K562 (cell line): ENCODE data around the gene NUTF2. TPM values are rescaled to one million over a fixed set of nuclear protein-coding genes. Genes with fewer than 3 reads are reported as not detected.

Source experiments
- ATAC-seq: fragments of 200-7000 bp; cut with Tn5 transposase; 3 replicates; pipeline ENCODE4 v1.9.1; 2020; ENCODE audit warnings: moderate library complexity
- BruUV-seq: library from RNA; stranded (reverse); fragments of 400-500 nt; replicated peaks from 2 replicates; lab custom pipeline; 2021; lab: Mats Ljungman, UMichigan
- CTCF ChIA-PET: fragments of 300-600 bp; formaldehyde crosslinking; extraction: SDS; loops from one replicate; lab custom pipeline; 2021; ENCODE audit warnings: low intra/inter-chr PET ratio; lab: Yijun Ruan, JAX
- POLR2A ChIA-PET: fragments of 300-600, 350-650 bp; sonication (Branson Sonifier 250); formaldehyde crosslinking; extraction: SDS; loops from one replicate; lab custom pipeline; 2021; ENCODE audit warnings: antibody characterized with exemption, inconsistent platforms; lab: Yijun Ruan, JAX
- DNase-seq, 4 experiments: peaks; one replicate each; pipeline versions ENCODE4 v3.0.0 to v3.0.0-alpha.2; 2011 to 2018; ENCODE audit warnings: low spot score in 3 of 4, mixed read lengths in 3 of 4; ENCODE audit errors: extremely low read depth in 1 of 4
- FAIRE-seq: peaks from 2 replicates; lab custom pipeline; 2011; peaks lifted over from hg19 to GRCh38; lab: Jason Lieb, UNC
- H2AFZ ChIP-seq: 2 replicates; pipeline ENCODE4 v1.6.0; 2011; ENCODE audit warnings: low read depth, low read length, control low read depth, inconsistent platforms
- H3K27ac ChIP-seq: fragments of 200-600 bp; 3 replicates; pipeline ENCODE4 v1.8.0; 2011; ENCODE audit warnings: low read depth, mild to moderate bottlenecking, control low read depth, inconsistent platforms, low read length, moderate library complexity, mixed read lengths; ENCODE audit errors: extremely low read depth
- H3K27me3 ChIP-seq, 2 experiments: fragments of 300-600 bp in 1 of 2; 2 replicates in 1 of 2; 3 replicates in 1 of 2; pipeline versions ENCODE4 v1.6.0 to v1.8.0; 2011; ENCODE audit warnings: inconsistent platforms in 2 of 2, low read length in 2 of 2, mild to moderate bottlenecking in 1 of 2, mixed read lengths in 1 of 2, moderate library complexity in 1 of 2; ENCODE audit not compliant: control insufficient read depth in 2 of 2, insufficient read depth in 2 of 2
- H3K36me3 ChIP-seq: fragments of 300-600 bp; 3 replicates; pipeline ENCODE4 v1.8.0; 2011; ENCODE audit warnings: mild to moderate bottlenecking, low read length, inconsistent platforms; ENCODE audit not compliant: control insufficient read depth, insufficient read depth
- H3K4me1 ChIP-seq, 2 experiments: fragments of 200-600 bp in 1 of 2; replicated peaks in 1 of 2; 2 replicates in 1 of 2; 3 replicates in 1 of 2; pipeline versions ENCODE4 v1.5.1 to v1.8.0; 2011; ENCODE audit warnings: inconsistent platforms in 2 of 2, low read length in 2 of 2, mild to moderate bottlenecking in 1 of 2, mixed read lengths in 1 of 2, moderate library complexity in 1 of 2; ENCODE audit not compliant: control insufficient read depth in 2 of 2, insufficient read depth in 2 of 2
- H3K4me2 ChIP-seq: 2 replicates; pipeline ENCODE4 v1.6.1; 2011; ENCODE audit warnings: low read length, control low read depth, inconsistent platforms, mixed read lengths; ENCODE audit not compliant: insufficient read depth
- H3K4me3 ChIP-seq: fragments of 200-600 bp; sonication (generic), shearing (Covaris generic); 2 replicates; pipeline ENCODE4 v1.5.1; 2016; ENCODE audit warnings: control low read depth, inconsistent platforms
- H3K79me2 ChIP-seq: fragments of 200-600 bp; 3 replicates; pipeline ENCODE4 v1.8.0; 2011; ENCODE audit warnings: low read length, inconsistent platforms; ENCODE audit not compliant: control insufficient read depth, insufficient read depth
- H3K9ac ChIP-seq, 2 experiments: 2 replicates each; pipeline versions ENCODE4 v1.6.0 to v1.6.1; 2011; ENCODE audit warnings: low read depth in 2 of 2, low read length in 2 of 2, control low read depth in 1 of 2, inconsistent platforms in 1 of 2, mild to moderate bottlenecking in 1 of 2, mixed read lengths in 1 of 2; ENCODE audit not compliant: insufficient read depth in 1 of 2
- H3K9me1 ChIP-seq: one replicate; pipeline ENCODE4 v1.6.0; 2011; ENCODE audit warnings: inconsistent platforms, mild to moderate bottlenecking, low read length, moderate library complexity; ENCODE audit not compliant: control insufficient read depth, insufficient read depth
- H3K9me3 ChIP-seq: replicated peaks from 2 replicates; pipeline ENCODE4 v1.5.1; 2011; ENCODE audit warnings: low read depth, low read length, inconsistent platforms; ENCODE audit not compliant: control insufficient read depth, insufficient read depth
- H4K20me1 ChIP-seq: replicated peaks from 2 replicates; pipeline ENCODE4 v1.6.1; 2011; ENCODE audit warnings: low read length, inconsistent platforms, mixed read lengths; ENCODE audit not compliant: control insufficient read depth, insufficient read depth
- NBN ChIP-seq: fragments of 450-650 bp; IDR thresholded peaks from 2 replicates; pipeline ENCODE4 v1.6.1; 2016; ENCODE audit warnings: low read depth, mild to moderate bottlenecking
- NCOA4 ChIP-seq: fragments of 450-650 bp; IDR thresholded peaks from 2 replicates; pipeline ENCODE4 v1.6.1; 2018; ENCODE audit warnings: mild to moderate bottlenecking; ENCODE audit not compliant: partially characterized antibody
- PYGO2 ChIP-seq: fragments of 450-650 bp; IDR thresholded peaks from 2 replicates; pipeline ENCODE4 v1.6.1; 2016; ENCODE audit warnings: mild to moderate bottlenecking, missing genetic modification characterization, moderate library complexity, missing compliant biosample characterization
- RAD51 ChIP-seq: fragments of 450-650 bp; IDR thresholded peaks from 2 replicates; pipeline ENCODE4 v1.7.1; 2016; ENCODE audit warnings: low read depth, mild to moderate bottlenecking, borderline replicate concordance
- ZNF124 ChIP-seq: sonication (generic); formaldehyde crosslinking; IDR thresholded peaks from 2 replicates; pipeline ENCODE4 v1.8.1; 2022; ENCODE audit warnings: missing genetic modification reagents
- ZNF444 ChIP-seq: fragments of 250-450 bp; sonication (Bioruptor Pico); IDR thresholded peaks from 2 replicates; pipeline ENCODE4 v1.4.0; 2020; ENCODE audit warnings: mild to moderate bottlenecking, moderate library complexity
- ZNF766 ChIP-seq: fragments of 200-800 bp; sonication (Bioruptor generic); conservative IDR thresholded peaks from 2 replicates; pipeline ENCODE4 v1.6.1; 2016; ENCODE audit warnings: missing genetic modification characterization, missing compliant biosample characterization
- WGBS: fragments of 100-300 bp; shearing (Covaris generic); methylation state at CpG from one replicate; pipeline ENCODE4 v1.1.6; 2016; ENCODE audit warnings: low coverage, mixed read lengths; ENCODE audit not compliant: insufficient coverage; ENCODE audit errors: missing lambda C conversion rate; 5-methylcytosine and 5-hydroxymethylcytosine counted together
- in situ Hi-C: fragments of 300-500 bp; cut with MboI; formaldehyde crosslinking; loops from 4 replicates; pipeline ENCODE4 v1.15.0; 2018; ENCODE audit warnings: inconsistent platforms, mixed read lengths
- intact Hi-C: fragments of 100-400 bp; cut with micrococcal nuclease; formaldehyde crosslinking; loops from 2 replicates; pipeline ENCODE4 v1.14.2; 2022
- polyA plus RNA-seq, 8 experiments: library from polyadenylated mRNA; depleted of rRNA in 4 of 8; stranded (reverse) in 5 of 8; unstranded in 3 of 8; fragments of >200 nt; fragmentation: Nextera tagmentation in 2 of 8; fragmentation: Illumina TruSeq in 1 of 8; extraction: Ambion mirVana in 2 of 8; extraction: Trizol in 1 of 8; gene quantifications; 2 replicates each; pipeline versions ENCODE4 v1.2.1 to v1.2.3, GENCODE V29; 2011 to 2014; ENCODE audit warnings: inconsistent platforms in 1 of 8, missing spikeins in 1 of 8
- total RNA-seq, 7 experiments: library from RNA; depleted of rRNA in 6 of 7; stranded (reverse); fragments of >200 nt in 6 of 7; fragmentation: Illumina TruSeq in 2 of 7; extraction: Trizol in 2 of 7; gene quantifications; 2 replicates each; pipeline versions ENCODE4 v1.2.1 to v1.2.3, GENCODE V29; 2011 to 2021; ENCODE audit warnings: low replicate concordance in 1 of 7
- TF ChIP-seq, protein P1 (sequence below): sonication (generic); formaldehyde crosslinking; IDR thresholded peaks from 2 replicates; pipeline ENCODE4 v1.8.0; 2023; ENCODE audit warnings: mild to moderate bottlenecking, missing genetic modification reagents

NUTF2 gene
- total and polyA plus RNA-seq, 9 of the 15 experiments (the other 6 are each of a cell fraction or from before 2014, with no cell fraction given) = 106 to 248 (median 147) TPM

DNA sequence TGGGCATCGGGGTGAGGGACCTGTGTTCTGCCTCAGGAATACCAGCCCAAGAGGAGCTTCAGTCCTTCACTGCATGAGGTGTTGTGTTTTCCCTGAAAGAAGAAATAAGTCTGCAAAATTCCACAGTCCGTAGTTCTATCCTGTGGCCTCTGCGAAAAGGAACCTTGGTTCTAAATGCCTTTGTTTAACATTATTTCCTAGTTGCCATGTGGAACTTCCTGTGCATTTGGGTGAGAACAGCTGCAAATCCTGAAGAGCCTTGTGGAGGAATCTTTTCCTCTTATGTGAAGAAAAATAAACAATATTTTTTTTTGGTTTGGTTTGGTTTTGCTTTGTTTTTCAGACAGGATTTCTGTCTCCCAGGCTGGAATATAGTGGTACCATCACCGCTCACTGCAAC is 56.1 kb downstream of the NUTF2 start:
- FAIRE-seq (no peak), DNase-seq (no peak), ATAC-seq (no peak)
- H2AFZ ChIP-seq = no peak overlapping the region
- in situ Hi-C loops (no loop called here), intact Hi-C loops (no loop called here)
- H3K4me3 ChIP-seq = no peak overlapping the region
- peaks cover 2% of the 10 kb centered on the region; the same call in 1 of the 2 replicates for H4K20me1 ChIP-seq
- no peaks in the 10 kb centered on the region for H3K9me3 ChIP-seq
- H3K9me1 ChIP-seq = no peaks in the 10 kb centered on the region
- WGBS = 95% methylated on average over 4 of the region's 4 CpGs
- H3K27ac ChIP-seq = no peak overlapping the region
- no TSS peak for BruUV-seq
- H3K4me1 ChIP-seq = no peaks in the 10 kb centered on the region
- TF ChIP-seq, protein P1, sequence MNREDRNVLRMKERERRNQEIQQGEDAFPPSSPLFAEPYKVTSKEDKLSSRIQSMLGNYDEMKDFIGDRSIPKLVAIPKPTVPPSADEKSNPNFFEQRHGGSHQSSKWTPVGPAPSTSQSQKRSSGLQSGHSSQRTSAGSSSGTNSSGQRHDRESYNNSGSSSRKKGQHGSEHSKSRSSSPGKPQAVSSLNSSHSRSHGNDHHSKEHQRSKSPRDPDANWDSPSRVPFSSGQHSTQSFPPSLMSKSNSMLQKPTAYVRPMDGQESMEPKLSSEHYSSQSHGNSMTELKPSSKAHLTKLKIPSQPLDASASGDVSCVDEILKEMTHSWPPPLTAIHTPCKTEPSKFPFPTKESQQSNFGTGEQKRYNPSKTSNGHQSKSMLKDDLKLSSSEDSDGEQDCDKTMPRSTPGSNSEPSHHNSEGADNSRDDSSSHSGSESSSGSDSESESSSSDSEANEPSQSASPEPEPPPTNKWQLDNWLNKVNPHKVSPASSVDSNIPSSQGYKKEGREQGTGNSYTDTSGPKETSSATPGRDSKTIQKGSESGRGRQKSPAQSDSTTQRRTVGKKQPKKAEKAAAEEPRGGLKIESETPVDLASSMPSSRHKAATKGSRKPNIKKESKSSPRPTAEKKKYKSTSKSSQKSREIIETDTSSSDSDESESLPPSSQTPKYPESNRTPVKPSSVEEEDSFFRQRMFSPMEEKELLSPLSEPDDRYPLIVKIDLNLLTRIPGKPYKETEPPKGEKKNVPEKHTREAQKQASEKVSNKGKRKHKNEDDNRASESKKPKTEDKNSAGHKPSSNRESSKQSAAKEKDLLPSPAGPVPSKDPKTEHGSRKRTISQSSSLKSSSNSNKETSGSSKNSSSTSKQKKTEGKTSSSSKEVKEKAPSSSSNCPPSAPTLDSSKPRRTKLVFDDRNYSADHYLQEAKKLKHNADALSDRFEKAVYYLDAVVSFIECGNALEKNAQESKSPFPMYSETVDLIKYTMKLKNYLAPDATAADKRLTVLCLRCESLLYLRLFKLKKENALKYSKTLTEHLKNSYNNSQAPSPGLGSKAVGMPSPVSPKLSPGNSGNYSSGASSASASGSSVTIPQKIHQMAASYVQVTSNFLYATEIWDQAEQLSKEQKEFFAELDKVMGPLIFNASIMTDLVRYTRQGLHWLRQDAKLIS (CRISPR knock-in tag) = no peak
- TF ChIP-seq PYGO2 (tag) = no peak
- no peak for TF ChIP-seq RAD51
- no peak for TF ChIP-seq ZNF124
- no peak for TF ChIP-seq NBN
- no peak for TF ChIP-seq NCOA4
- TF ChIP-seq ZNF766 = no peak
- no peak for TF ChIP-seq ZNF444 (CRISPR knock-in tag)
- CTCF ChIA-PET = no interaction called here
- no peaks in the 10 kb centered on the region for H3K27me3 ChIP-seq
- peaks cover 8% of the 10 kb centered on the region; the same call in 2 of the 3 replicates for H3K36me3 ChIP-seq
- H3K9ac ChIP-seq = no peak overlapping the region
- H3K79me2 ChIP-seq = peaks cover 17% of the 10 kb centered on the region
- POLR2A ChIA-PET = interaction anchor here (1.6 to 2.1 kb wide), 2 partner anchors 12 to 15 kb away, joined by 6 to 8 read pairs; no protein-coding TSS in a partner anchor
- no peak overlapping the region for H3K4me2 ChIP-seq
